ENCODE measurements around the gene BAIAP2.

DNA sequence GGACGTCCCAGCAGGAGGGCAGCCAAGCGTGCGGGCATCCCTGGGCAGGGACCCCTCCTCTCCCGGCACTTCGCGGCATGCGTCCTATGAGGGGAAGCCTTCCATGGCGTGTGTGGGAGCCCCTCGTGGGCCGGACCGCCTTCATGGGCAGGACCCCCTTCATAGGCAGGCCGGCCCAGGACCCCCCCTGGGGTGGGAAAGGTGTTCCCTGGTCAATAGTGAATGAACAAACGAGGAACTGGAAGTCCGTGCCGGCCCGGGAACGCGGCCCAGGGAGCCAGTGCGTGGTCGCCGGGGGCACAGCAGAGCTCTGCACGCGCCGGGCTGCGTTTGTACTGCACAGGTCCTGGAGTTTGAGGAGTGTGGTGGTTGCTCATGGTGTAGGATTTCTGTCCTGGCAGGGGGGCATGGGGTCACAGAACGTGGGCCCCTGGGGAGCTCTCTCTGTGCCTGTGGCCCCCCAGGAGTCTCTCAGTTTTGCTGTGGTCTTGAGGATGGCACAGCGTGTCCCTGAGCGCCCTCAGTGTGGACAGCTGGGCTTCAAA, 13.9 kb downstream of the BAIAP2 start:
- no peak for TF ChIP-seq POLR2A (IDR thresholded peaks at IDR 0.05)
- TF ChIP-seq, protein P1, sequence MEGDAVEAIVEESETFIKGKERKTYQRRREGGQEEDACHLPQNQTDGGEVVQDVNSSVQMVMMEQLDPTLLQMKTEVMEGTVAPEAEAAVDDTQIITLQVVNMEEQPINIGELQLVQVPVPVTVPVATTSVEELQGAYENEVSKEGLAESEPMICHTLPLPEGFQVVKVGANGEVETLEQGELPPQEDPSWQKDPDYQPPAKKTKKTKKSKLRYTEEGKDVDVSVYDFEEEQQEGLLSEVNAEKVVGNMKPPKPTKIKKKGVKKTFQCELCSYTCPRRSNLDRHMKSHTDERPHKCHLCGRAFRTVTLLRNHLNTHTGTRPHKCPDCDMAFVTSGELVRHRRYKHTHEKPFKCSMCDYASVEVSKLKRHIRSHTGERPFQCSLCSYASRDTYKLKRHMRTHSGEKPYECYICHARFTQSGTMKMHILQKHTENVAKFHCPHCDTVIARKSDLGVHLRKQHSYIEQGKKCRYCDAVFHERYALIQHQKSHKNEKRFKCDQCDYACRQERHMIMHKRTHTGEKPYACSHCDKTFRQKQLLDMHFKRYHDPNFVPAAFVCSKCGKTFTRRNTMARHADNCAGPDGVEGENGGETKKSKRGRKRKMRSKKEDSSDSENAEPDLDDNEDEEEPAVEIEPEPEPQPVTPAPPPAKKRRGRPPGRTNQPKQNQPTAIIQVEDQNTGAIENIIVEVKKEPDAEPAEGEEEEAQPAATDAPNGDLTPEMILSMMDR (IDR thresholded peaks at IDR 0.05), result no peak

All from thyroid gland (tissue), 4 donors.